ENCODE results near the gene SND1.

SND1 gene

GRCh38 chr7:127976056-127976737 lies 324.2 kb downstream of the SND1 start:
- TF ChIP-seq CTCF (IDR thresholded peaks at IDR 0.05) = no peak

GRCh38 chr7:127976738-127977120 lies 324.7 kb downstream of the SND1 start:
- TF ChIP-seq CTCF (IDR thresholded peaks at IDR 0.05) = no peak

GRCh38 chr7:127978421-127978820 lies 326.4 kb downstream of the SND1 start:
- no peak for TF ChIP-seq CTCF (IDR thresholded peaks at IDR 0.05)

GRCh38 chr7:127979113-127979727 lies 327.2 kb downstream of the SND1 start:
- no peak for TF ChIP-seq CTCF (IDR thresholded peaks at IDR 0.05)

GRCh38 chr7:127979728-127980126 lies 327.7 kb downstream of the SND1 start:
- no peak for TF ChIP-seq CTCF (IDR thresholded peaks at IDR 0.05)

- no peak for TF ChIP-seq CTCF (IDR thresholded peaks at IDR 0.05)
These were observed 328.9 kb downstream of the SND1 start for GRCh38 chr7:127980901-127981300.

GRCh38 chr7:127981965-127982364 lies 330.0 kb downstream of the SND1 start:
- TF ChIP-seq CTCF (IDR thresholded peaks at IDR 0.05) = no peak

All from LNCAP (cell line).